Measurements from ENCODE around the gene MANEA. TPM values are rescaled to one million over a fixed set of nuclear protein-coding genes. Genes with fewer than 3 reads are reported as not detected.

Gene MANEA
- polyA plus RNA-seq, 2 of the 4 experiments (the other 2 are of a cell fraction), result 4.0 to 13.3 TPM

DNA sequence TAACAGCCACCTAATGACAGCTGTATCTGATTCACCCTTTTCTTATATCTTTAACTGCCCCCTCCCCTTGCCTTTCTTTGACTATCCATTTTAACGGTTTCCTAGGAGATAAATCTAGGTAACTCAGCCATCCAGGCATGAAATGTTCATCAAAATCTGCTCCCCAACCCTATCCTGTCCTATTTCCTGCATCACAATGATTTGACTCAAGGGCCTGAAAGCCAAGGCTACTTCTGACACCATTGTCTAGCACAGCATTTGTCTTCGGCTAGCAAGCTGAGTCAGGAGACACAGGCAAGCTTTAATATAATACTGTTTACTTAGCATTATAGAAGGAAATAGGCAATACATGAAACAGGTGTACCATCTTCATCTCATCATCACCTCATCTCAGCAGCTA lies 31.6 kb upstream of the MANEA start (continued):
- TF ChIP-seq ZFP36 (IDR thresholded peaks at IDR 0.05; ENCODE audit: borderline replicate concordance, partially characterized antibody), result no peak
- TF ChIP-seq, protein P1, sequence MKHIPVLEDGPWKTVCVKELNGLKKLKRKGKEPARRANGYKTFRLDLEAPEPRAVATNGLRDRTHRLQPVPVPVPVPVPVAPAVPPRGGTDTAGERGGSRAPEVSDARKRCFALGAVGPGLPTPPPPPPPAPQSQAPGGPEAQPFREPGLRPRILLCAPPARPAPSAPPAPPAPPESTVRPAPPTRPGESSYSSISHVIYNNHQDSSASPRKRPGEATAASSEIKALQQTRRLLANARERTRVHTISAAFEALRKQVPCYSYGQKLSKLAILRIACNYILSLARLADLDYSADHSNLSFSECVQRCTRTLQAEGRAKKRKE (CRISPR knock-in tag; IDR thresholded peaks at IDR 0.05; ENCODE audit: low read depth), result no peak
- TF ChIP-seq EHMT2 (IDR thresholded peaks at IDR 0.05; ENCODE audit: low read depth), result no peak
- TF ChIP-seq RARB (CRISPR knock-in tag; IDR thresholded peaks at IDR 0.05), result no peak
- no peak for TF ChIP-seq MAZ (IDR thresholded peaks at IDR 0.05; ENCODE audit: borderline replicate concordance, low read depth, low read length)

DNA sequence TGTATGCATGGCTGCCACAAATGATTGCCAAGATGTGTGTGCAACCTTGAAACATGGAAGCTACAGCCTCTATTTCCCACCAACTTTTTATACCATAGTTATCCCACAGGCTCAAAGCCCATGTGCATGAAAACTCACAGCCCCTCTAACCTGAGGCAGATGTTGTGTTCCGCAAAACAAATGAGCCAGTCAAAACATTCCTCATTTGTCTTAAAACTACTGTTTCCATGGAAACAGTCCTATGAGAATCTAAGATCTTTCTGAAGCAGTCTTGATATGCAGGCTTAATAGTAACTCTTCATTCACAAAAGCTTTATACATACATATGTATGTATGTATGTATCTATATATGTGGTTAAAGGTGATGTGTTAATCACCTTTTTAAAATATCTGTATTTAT lies 31.2 kb upstream of the MANEA start:
- H3K4me3 ChIP-seq, result no peak overlapping the region
- ATAC-seq, result no peak
- ChIA-PET CTCF (no interaction called here), POLR2A (no interaction called here)
- no peak for TF ChIP-seq ZSCAN20 (CRISPR knock-in tag; IDR thresholded peaks at IDR 0.05)
- no peak for TF ChIP-seq HOXA7 (CRISPR knock-in tag; IDR thresholded peaks at IDR 0.05)
- TF ChIP-seq MAFK (IDR thresholded peaks at IDR 0.05; ENCODE audit: partially characterized antibody), result no peak
- no peak for TF ChIP-seq POLR2AphosphoS2 (conservative IDR thresholded peaks at IDR 0.05; ENCODE audit: low read length)
- no peak for TF ChIP-seq CHD2 (IDR thresholded peaks at IDR 0.05; ENCODE audit: low read length, partially characterized antibody)
- TF ChIP-seq JUNB (IDR thresholded peaks at IDR 0.05), result no peak
- TF ChIP-seq MAZ (IDR thresholded peaks at IDR 0.05; ENCODE audit: borderline replicate concordance, low read depth, low read length), result no peak
- TF ChIP-seq RNF2 (IDR thresholded peaks at IDR 0.05; ENCODE audit: borderline replicate concordance, low read depth), result no peak
- TF ChIP-seq, protein P2, sequence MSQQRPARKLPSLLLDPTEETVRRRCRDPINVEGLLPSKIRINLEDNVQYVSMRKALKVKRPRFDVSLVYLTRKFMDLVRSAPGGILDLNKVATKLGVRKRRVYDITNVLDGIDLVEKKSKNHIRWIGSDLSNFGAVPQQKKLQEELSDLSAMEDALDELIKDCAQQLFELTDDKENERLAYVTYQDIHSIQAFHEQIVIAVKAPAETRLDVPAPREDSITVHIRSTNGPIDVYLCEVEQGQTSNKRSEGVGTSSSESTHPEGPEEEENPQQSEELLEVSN (IDR thresholded peaks at IDR 0.05; ENCODE audit: borderline replicate concordance, low read depth), result no peak
- TF ChIP-seq ZNF302 (CRISPR knock-in tag; IDR thresholded peaks at IDR 0.05), result no peak
- TF ChIP-seq ZC3H11A (IDR thresholded peaks at IDR 0.05), result no peak
- no peak for TF ChIP-seq TP53 (CRISPR knock-in tag; IDR thresholded peaks at IDR 0.05)
- TF ChIP-seq RARB (CRISPR knock-in tag; IDR thresholded peaks at IDR 0.05), result no peak
- no peak for TF ChIP-seq SMC3 (IDR thresholded peaks at IDR 0.05)
- TF ChIP-seq FOSB (CRISPR knock-in tag; IDR thresholded peaks at IDR 0.05), result no peak
- no peak for TF ChIP-seq CHD4 (IDR thresholded peaks at IDR 0.05; ENCODE audit: borderline replicate concordance)
- TF ChIP-seq, protein P1 (CRISPR knock-in tag; IDR thresholded peaks at IDR 0.05; ENCODE audit: low read depth), result no peak
- no peaks in the 10 kb centered on the region for H3K4me1 ChIP-seq
- WGBS (ENCODE audit: missing lambda C conversion rate), result 100% methylated on average over 1 of the region's 1 CpG
- no peak overlapping the region for H3K27ac ChIP-seq
- no peak for FAIRE-seq
- H3K9me3 ChIP-seq, result no peaks in the 10 kb centered on the region
- H3K4me2 ChIP-seq, result no peak overlapping the region
- DNase-seq (ENCODE audit: low read depth in 1 of 2, low spot score in 1 of 2), result no peak

DNA sequence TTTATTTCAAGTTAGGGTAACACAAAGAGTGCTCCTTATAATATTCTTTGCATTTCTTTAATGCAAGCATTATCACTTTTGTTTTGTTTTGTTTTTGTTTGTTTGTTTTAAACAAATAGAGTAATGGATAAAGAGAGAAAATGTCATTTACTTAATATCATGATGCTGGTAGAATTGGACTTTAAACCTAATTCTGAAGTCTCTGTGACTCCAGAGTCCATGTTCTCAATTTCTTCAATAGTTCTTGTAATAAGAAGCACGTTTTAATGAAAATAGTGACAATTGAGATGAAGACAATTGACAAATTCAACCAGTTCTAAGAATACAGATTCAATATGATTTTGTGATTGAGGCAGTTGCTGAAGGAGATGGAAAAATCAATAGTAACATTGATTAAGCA lies 30.3 kb upstream of the MANEA start:
- ATAC-seq (no peak), DNase-seq (ENCODE audit: low read depth in 1 of 2, low spot score in 1 of 2) (no peak), FAIRE-seq (no peak)
- H3K9me3 ChIP-seq, result no peaks in the 10 kb centered on the region
- H3K4me2 ChIP-seq, result no peak overlapping the region
- no peak overlapping the region for H3K27ac ChIP-seq
- H3K4me3 ChIP-seq, result no peak overlapping the region
- no peaks in the 10 kb centered on the region for H3K4me1 ChIP-seq
- WGBS (ENCODE audit: missing lambda C conversion rate), result 0% methylated on average over 1 of the region's 1 CpG
- ChIA-PET CTCF (no interaction called here), POLR2A (no interaction called here)
- no peak for TF ChIP-seq MYC (IDR thresholded peaks at IDR 0.05; ENCODE audit: borderline replicate concordance, low read length)
- TF ChIP-seq KDM1A (IDR thresholded peaks at IDR 0.05; ENCODE audit: low read depth), result no peak
- TF ChIP-seq SREBF2 (IDR thresholded peaks at IDR 0.05), result no peak
- TF ChIP-seq, protein P3, sequence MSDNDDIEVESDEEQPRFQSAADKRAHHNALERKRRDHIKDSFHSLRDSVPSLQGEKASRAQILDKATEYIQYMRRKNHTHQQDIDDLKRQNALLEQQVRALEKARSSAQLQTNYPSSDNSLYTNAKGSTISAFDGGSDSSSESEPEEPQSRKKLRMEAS (IDR thresholded peaks at IDR 0.05), result no peak
- TF ChIP-seq TFCP2L1 (CRISPR knock-in tag; IDR thresholded peaks at IDR 0.05), result no peak
- TF ChIP-seq, protein P4, sequence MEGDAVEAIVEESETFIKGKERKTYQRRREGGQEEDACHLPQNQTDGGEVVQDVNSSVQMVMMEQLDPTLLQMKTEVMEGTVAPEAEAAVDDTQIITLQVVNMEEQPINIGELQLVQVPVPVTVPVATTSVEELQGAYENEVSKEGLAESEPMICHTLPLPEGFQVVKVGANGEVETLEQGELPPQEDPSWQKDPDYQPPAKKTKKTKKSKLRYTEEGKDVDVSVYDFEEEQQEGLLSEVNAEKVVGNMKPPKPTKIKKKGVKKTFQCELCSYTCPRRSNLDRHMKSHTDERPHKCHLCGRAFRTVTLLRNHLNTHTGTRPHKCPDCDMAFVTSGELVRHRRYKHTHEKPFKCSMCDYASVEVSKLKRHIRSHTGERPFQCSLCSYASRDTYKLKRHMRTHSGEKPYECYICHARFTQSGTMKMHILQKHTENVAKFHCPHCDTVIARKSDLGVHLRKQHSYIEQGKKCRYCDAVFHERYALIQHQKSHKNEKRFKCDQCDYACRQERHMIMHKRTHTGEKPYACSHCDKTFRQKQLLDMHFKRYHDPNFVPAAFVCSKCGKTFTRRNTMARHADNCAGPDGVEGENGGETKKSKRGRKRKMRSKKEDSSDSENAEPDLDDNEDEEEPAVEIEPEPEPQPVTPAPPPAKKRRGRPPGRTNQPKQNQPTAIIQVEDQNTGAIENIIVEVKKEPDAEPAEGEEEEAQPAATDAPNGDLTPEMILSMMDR (IDR thresholded peaks at IDR 0.05), result no peak
- TF ChIP-seq, protein P5, sequence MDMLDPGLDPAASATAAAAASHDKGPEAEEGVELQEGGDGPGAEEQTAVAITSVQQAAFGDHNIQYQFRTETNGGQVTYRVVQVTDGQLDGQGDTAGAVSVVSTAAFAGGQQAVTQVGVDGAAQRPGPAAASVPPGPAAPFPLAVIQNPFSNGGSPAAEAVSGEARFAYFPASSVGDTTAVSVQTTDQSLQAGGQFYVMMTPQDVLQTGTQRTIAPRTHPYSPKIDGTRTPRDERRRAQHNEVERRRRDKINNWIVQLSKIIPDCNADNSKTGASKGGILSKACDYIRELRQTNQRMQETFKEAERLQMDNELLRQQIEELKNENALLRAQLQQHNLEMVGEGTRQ (IDR thresholded peaks at IDR 0.05), result no peak
- TF ChIP-seq MAFK (IDR thresholded peaks at IDR 0.05; ENCODE audit: partially characterized antibody), result no peak
- no peak for TF ChIP-seq POLR2A (IDR thresholded peaks at IDR 0.05; ENCODE audit: low read length)
- TF ChIP-seq, protein P6, sequence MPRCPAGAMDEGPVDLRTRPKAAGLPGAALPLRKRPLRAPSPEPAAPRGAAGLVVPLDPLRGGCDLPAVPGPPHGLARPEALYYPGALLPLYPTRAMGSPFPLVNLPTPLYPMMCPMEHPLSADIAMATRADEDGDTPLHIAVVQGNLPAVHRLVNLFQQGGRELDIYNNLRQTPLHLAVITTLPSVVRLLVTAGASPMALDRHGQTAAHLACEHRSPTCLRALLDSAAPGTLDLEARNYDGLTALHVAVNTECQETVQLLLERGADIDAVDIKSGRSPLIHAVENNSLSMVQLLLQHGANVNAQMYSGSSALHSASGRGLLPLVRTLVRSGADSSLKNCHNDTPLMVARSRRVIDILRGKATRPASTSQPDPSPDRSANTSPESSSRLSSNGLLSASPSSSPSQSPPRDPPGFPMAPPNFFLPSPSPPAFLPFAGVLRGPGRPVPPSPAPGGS (IDR thresholded peaks at IDR 0.05), result no peak
- TF ChIP-seq RAD21 (conservative IDR thresholded peaks at IDR 0.05 in 1 of 2, IDR thresholded peaks at IDR 0.05 in 1 of 2), result no peak
- TF ChIP-seq EP300 (IDR thresholded peaks at IDR 0.05), result no peak
